Measurements from ENCODE around the gene CHCHD3.

DNA sequence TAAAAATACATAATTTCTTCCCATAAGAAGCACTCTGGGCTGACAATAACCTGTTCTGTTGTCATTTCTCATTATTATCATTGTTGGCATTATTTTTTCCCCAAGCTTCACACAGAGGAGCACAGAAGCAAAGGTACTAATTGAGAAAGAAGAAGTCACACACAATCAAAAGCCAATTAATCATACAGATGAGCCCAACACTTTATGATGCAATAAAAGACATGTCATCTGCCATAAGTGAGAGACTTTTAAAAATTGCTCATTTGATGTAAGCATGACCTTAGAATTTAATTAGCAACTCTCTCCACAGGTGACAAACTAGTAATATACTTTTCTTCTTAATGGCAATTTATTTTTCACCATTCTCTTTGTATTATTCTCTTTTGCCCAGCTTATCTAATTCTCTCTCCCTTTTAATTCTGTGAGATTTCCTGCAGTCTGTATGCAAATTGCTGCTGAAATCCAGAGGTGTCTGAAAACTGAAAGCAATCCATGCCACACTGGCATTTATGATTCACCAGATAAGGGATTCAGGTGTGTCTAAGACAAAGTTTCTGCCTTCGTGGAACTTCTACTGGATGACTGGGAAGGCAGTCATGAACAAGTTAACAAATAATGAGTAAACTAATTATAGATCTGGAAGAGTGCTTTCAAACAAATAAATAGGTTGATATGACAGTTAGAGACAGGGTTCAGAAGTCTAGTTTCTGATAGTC lies 203.5 kb downstream of the CHCHD3 start:
- no peak for TF ChIP-seq CTCF (conservative IDR thresholded peaks at IDR 0.05 in 1 of 2, IDR thresholded peaks at IDR 0.05 in 1 of 2; ENCODE audit: low read depth in 1 of 2, low read length in 2 of 2)
- TF ChIP-seq EZH2 (IDR thresholded peaks at IDR 0.05; ENCODE audit: low read length, missing control alignments) = no peak
